Globus pallidus (tissue), 1 donor: Measurements from ENCODE around the gene TMEM69.
"Not testable (repeated sequence)": the region's sequence is repeated elsewhere in the genome, so short reads cannot be mapped to it uniquely, and the experiment has no call there.

Source experiments
- DNase-seq: peaks from one replicate; pipeline ENCODE4 v3.0.0-alpha.2; 2015; ENCODE audit warnings: low spot score

The TMEM69 gene

DNA sequence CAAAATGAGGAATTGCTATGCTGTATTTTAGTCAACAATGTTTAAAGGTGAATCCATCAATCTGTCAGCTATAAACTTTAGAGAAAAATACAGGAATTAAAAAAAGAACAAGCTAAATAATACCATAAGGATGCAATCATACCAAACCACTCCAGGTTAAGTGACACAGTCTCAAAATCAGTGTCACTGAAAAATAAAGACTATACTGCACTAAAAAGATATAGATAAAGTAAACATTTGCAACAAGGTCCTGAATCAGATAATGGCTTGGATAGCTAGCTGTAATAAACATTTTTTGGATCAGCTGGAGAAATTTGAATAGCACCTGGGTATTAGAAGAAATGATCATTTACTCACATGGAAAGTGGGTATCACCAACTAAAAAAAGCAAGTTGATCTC, 9.5 kb upstream of the TMEM69 start:
- no peak for DNase-seq

DNA sequence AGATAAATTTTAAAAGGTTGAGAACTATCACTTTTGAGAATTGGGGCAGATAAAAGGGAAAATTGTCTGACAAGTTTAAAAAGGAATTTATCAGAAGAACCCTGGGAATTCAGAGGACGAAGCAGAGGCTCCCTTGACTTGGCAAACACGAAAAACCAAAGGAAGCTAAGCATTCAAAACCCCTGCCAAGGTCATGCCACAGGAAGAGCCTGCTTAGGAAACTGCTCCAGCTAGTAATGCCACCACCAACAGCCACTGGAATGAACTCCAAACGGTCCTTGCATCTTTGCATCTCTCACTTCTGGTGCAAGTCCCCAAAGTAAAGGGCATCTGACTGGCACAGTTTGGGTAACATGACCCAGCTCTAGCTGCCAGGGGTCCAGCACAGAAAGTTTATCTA, 8.9 kb upstream of the TMEM69 start:
- DNase-seq: peak; percentile 13

DNA sequence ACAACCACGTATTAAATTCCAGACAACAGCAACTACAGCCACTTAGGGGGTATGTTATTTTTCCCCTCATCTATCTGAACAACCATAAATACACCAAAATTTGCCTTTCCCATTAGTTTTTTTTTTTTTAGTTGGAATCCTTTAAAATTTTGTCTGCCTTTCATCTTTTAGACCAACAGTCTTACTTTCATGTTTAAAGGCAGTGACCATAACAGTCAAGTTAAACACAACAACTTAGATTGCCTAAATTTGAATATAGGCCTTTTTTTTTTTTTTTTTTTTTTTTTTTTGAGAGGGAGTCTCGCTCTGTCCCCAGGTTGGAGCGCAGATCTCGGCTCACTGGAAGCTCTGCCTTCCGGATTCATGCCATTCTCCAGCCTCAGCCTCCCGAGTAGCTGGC, 5.0 kb upstream of the TMEM69 start:
- no peak for DNase-seq

DNA sequence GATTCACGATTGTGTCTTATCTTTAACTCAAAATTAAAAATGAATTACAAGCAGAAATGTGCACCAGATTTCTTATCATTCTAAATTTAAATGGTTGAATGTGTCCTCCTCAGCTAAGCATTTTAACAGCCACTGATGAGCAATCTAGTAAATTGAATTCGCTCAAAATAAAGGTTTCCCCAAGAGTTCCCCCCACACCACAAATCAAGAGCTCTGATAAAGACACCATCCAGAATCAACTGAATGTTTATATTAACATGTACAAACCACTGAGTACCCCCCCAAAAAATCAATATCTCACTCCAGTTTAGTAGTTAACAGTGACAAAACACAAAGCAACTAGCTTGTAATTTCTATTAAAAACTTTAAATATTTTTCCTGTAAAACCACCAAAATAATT, 3.6 kb upstream of the TMEM69 start:
- DNase-seq: no peak

DNA sequence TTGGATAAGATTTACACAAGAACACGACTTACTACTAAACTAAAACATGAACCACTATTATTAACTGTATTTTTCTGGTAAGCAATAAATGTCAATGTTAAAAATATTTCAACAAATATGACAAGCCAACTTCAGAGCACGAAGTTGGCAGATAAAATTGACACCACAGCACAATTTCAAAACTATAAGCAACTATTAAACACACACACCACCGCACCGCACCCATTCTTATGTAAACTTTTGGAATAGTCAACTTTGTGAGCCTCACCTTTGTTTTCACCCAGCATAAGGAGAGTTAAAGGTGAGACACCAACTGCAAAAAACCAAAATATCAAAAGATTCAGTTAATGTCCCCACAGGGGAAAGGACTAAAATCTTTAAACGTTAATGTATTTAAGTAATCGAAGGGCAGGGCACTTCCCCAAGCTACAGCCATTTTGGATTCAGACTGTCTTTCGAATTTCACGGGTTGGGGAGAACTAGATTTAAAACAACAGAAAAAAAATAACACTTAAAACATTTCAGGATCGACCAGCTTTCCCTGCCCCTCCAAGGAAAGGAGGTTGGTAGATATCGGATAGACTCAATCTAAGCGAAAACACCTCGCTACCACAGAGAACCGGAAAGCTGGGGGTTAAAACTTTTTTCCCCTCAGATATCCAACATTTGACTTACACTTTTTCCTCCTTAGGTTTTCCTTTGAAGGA, 2.5 kb upstream of the TMEM69 start:
- DNase-seq: peak; percentile 58

DNA sequence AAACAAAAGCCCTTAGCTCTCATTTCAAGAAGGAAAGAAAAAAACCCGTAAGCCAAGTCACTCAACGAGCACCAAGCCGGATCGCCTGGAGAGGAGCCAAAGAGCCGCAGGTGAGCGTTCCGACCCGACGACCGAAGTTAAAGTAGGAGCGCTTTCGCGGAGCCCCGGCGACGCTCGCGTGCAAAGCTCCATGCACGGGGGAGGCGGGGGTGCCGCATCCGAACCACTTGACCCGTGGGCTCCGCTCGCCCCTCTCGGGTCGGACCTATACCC, 2.0 kb upstream of the TMEM69 start:
- no peak for DNase-seq

DNA sequence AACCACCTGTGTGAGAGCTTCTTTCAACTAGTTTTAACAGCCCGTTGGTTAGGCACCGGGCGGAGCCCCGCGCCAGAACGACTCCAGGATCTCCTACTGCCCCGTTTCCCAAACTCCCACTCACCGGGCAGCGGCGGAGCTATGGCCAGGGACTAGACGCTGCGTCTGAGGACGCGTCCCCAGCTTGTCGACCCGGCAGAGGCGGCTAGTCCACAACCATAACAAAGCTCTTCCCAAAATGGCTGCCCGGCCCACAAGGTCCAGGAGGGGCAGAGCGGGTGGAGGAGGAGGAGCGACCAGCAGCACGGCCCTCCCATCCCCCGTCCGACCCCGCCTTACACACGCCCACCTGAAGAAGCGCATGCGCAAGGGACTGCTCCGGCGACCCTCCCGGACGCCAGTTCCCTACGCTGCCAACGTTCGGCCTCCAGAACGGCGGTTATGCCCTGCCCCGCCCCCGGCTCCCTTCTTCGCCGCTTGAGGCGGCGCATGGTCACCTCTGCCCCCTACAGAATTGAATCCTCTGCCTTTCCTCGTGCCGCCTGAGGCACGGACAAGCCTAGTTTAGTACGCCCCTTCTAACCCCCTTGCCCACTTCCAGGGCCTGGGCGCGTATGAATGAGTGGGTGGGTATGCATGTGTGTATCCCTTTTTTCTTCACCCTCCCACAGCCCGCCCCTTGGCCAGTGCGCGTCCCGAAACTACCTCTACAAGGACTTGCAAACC, 1.5 kb upstream of the TMEM69 start, which contains the start of gene GPBP1L1:
Gene GPBP1L1 (minus strand): TSS at position 246 of the 726 bp plus-strand sequence. CDS start 27,446 bp downstream, outside the sequence.
- peak; percentile 98 for DNase-seq

DNA sequence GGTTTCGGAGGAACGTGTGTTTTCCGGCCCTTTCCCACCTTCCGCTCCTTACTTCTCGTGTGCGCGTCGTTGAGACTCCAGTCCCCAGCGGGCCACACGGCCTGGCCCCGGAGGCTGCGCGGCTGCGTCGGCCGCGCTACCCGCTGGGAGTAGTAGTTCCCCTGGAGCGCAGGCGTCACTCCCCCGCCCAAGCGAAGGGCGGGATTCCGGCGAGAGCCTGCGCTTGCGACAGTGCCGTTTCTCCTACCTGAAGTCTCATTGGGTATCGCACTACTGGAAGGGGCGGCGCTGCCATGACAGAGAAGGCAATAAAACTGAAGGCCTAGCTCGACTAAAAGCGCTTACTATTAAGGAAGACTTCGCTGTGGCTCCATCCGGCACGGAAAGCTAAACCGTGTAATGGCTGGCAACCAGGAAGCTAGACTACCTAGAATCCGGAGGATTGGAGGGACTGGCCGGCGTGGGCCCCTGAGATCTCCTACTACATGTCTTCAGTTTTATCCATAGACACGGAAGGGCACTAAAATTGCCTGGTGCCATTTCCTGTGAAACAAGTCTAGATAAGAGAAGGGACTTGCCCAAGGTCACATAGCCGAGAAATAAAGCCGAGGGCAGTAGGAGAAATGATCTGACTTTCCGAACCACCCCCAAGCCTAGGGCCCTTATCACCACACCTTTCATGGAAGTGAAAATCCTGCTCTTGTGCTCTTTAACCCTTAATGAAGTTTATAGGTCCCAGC, 797 bp upstream of the TMEM69 start:
- peak; percentile 99 for DNase-seq

DNA sequence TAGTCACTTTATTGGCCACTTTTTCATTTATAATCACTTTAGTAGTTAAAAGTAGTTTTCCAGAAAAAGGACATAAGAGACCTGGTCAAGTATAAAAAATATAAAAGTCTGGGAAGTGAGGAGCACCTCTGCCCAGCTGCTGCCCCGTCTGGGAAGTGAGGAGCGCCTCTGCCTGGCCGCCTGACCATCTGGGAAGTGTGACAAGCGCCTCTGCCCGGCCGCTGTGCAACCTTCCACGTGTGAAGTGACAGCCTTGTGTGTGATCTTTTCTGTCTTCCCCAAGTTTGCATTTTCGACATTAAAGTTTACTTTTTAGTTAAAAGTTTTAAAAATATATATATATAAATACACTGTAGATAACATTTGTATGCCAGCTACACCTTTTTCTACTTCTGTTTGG, 5.8 kb downstream of the TMEM69 start:
- DNase-seq: not testable (repeated sequence)

DNA sequence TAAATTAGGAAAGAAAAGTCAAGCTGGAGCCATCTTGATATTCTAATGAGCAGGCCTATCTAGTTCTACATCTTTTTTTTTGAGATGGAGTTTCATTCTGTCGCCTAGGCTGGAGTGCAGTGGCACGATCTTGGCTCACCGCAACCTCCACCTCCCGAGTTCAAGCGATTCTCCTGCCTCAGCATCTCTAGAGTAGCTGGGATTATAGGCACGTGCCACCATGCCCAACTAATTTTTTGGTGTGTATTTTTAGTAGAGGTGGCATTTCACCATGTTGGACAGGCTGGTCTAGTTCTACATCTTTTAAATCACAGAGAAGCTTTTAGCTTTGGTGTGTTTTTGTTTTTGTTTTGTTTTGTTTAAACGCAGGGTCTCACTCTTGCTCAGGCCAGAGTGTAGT, 6.8 kb downstream of the TMEM69 start:
- DNase-seq: no peak

DNA sequence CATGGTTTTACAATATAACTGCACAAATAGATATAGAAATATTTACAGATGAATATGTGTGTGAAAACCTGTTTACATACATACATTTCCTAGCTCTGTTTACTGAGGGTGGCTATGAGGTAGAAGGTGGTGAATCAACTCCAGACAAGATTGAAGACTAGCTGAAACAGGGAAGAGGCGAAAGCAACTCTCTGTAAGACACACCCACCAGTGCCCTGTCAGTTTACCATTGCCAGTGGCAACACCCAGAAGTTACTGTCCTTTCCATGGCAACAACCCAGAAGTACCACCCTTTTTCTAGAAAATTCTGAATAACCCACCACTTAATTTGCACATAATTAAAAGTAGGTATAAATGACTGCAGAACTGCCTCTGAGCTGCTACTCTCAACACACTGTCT, 16.7 kb downstream of the TMEM69 start:
- DNase-seq: no peak

DNA sequence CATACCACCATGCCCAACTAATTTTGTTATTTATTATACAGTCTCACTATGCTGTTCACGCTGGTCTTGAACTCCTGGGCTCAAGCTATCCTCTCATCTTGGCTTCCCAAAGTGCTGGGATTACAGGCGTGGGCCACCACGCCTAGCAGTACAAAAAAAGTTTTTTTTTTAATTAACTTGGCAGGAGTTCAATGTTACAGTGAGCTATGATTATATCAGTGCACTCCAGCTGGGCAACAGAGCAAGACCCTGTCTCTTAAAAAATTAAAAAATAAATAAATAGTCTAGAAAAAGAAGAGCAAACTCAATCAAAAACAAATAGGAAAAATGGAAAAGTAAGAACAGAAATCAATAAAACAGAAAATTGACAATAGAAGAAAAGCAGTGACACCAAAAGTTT, 25.7 kb downstream of the TMEM69 start:
- DNase-seq: no peak

DNA sequence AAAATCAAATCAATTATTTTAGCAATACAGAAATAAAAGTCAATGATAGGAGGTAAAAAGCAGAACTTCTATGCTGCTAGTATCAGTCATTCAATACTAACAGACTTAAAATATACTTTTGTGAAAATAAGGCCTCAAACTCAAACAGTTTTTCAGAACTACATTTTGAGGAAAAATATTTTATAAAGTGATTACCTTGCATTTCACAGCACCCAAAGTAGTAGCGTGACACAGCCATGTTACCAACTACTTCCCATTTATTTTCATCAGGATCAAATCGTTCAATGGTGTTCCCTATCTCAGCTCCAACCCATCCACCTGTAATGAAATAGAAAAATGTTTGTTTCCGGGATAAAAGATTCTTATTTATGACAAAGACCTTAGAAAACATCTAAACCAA, 28.7 kb downstream of the TMEM69 start:
- DNase-seq: no peak

DNA sequence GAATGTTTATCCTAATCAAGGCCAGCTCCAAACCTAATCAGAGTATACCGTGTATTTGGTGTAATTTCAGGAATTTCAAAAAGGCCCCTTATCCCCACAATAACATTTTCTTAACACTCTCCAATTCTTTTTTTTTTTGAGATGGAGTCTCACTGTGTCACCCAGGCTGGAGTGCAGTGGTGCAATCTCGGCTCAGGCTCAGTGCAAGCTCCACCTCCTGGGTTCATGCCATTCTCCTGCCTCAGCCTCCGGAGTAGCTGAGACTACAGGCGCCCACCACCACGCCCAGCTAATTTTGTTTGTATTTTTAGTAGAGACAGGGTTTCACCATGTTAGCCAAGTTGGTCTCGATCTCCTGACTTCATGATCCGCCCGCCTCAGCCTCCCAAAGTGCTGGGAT, 29.4 kb downstream of the TMEM69 start:
- DNase-seq: not testable (repeated sequence)

DNA sequence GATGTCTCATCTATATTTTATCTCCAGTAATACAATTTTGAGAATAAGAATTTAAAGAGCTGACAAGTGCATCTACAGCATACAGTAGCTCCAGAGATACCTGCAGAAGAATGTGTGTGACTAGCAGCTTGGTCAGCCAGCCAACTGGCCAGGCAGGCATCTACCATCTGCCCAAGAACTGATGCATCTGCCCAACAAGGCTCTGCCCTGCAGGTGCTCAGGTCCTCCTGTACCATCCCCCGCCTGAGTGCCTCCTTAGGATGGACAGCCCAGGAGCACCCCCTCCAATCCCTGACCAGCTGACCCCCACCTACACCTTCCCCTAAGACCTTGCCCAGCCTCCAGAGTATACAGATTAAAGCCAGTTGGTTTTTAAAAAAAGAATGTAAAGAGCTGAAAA, 30.3 kb downstream of the TMEM69 start:
- DNase-seq: no peak

DNA sequence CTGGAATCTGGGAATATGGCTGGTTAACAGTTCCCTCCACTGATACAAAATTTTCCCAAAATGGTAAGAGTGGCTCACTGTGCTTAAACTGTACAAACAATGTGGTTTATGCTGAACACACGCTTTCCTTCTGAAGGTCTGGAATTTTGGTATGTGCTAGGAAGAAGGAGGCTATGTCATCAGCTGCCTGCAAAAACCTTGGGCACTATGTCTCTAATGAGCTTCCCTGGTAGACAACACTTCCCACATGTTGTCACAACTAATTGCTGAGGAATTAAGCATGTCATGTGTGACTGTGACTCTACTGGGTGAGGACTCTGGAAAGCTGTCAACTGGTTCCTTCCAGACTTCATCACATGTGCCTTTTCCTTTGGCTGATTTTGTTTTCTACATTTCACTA, 33.2 kb downstream of the TMEM69 start:
- DNase-seq: no peak

DNA sequence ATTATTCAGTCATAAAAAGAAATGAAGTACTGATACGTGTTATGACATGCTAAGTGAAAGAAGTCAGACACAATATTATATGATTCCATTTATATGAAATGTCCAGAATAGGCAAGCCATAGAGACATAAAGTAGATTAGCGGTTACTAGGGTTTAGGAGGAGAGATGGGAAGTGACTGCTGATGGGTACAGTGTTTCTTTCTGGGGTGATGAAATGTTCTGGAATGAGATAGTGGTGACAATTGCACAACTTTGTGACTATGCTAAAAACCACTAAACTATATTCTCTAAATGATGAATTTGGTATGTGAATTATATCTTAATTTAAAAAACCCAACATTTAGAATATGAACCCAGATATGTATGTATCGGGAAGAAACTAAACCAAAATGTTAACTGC, 34.8 kb downstream of the TMEM69 start:
- DNase-seq: no peak

DNA sequence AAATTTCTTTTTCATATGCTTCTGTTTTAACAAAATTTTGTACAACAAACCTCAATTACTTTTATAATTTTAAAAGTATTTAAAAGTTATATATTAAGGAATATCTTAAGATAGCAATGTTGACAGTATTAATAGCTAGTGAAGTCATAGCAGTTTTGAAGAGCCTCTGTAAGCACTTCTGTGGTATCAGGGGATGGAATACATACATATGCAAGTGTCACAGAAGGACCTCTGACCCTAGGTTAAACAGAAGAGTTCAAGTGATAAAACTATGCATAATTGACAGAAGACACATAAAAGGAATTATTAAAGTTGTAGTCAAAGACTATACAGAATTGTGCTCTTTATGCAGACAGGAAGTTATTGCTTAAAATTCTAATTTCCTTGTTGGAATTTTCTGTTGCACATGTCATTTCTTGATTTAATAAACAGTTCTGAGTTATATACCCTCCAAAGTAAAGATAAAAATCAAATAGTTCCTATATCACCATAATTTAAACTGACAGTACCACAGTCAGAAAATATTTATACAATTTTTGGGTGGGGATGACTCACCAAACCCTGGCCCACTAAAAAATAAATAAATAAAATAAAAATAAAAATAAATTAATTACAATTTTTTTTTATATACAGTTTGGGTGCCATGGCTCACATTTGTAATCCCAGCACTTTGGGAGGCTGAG, 35.4 kb downstream of the TMEM69 start:
- DNase-seq: no peak

DNA sequence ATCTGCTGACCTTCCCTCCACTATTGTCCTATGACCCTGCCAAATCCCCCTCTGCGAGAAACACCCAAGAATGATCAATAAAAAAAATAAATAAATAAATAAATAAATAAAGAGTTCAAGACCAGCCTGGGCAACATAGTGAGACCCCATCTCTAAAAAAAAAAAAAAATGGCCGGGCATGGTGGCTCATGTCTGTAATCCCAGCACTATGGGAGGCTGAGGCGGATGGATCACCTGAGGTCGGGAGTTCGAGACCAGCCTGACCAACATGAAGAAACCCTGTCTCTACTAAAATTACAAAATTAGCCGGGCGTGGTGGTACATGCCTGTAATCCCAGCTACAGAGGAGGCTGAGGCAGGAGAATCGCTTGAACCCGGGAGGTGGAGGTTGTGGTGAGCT, 38.0 kb downstream of the TMEM69 start:
- not testable (repeated sequence) for DNase-seq

DNA sequence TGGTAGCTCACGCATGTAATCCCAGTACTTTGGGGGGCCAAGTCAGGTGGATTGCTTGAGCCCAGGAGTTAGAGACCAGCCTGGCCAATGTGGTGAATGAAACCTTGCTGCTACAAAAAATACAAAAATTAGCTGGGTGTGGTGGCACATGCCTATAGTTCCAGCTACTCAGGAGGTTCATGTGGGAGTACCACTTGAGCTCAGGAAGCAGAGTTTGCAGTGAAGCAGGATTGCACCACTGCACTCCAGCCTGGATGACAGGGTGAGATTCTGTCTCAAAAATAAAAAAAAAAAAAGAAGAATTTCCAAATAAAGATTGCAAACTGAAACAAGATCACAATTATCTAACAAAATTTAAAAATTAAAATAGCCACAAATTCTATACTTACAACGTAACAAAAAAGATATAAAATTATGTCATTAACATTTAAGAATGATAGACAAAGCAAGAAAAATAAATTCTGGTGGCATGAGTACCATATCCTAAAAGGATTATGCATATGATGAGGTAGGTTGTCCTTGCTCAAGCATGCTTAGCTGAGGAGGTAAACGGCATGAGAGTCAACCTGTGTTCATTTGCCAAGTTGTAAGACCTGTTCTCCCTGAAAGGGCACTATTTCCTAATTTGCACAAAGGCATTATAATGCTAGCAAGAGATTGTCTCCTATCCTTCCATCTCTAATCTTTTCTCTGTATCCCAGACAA, 42.2 kb downstream of the TMEM69 start:
- no peak for DNase-seq

DNA sequence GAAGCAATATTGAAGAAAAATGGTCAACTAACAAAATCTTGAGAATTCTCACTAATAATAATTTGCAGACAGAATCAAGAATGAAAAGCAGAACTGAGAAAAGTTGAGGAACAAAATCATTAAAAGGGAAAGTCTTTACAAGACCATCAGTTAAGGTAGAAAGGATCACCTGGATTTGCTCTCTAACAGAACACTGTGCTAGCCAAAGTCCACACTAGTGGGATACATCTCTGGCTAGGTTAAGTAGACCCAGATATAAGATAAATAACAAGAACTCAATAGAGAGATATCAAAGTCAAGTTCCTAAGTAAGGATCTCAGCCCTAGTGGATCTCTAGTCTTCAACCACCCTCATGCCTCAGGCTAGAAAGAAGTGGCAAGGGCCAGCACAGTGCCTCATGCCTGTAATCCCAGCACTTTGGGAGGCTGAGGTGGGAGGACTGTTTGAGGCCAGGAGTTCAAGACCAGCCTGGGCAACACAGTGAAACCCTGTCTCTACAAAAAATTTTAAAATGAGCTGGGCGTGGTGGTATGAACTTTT, 42.9 kb downstream of the TMEM69 start:
- no peak for DNase-seq

DNA sequence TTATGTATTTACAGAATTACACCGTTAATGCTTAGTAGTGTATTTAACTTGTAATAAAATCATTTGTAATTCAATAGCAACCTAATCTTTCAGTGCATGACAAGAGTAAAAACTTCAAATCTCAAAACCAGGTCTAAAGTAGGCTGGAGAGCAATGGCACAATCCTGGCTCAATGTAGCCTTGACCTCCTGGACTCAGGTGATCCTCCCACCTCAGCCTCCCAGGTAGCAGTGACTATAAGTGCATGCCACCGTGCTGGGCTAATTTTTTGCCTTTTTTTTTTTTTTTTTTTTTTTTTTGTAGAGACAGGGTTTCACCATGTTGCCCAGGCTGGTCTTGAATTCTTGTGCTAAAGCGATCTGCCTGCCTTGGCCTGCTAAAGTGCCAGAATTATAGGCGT, 51.2 kb downstream of the TMEM69 start:
- DNase-seq: no peak
